Fibroblast of upper back skin (primary cell): ENCODE results near the gene VPS8.
"Not testable (repeated sequence)": the region's sequence is repeated elsewhere in the genome, so short reads cannot be mapped to it uniquely, and the experiment has no call there.

ENCODE experiments used
- DNase-seq: peaks from one replicate; pipeline ENCODE4 v3.0.0-alpha.2; 2013

VPS8 gene

GRCh38 chr3:185017584-185017983, 205.6 kb downstream of the VPS8 start:
- DNase-seq, result not testable (repeated sequence)

- DNase-seq, result not testable (repeated sequence)
Observed at GRCh38 chr3:185017996-185018395, 206.0 kb downstream of the VPS8 start.

GRCh38 chr3:185021256-185021655, 209.3 kb downstream of the VPS8 start:
- peak; percentile 55 for DNase-seq

- DNase-seq, result no peak
Observed at GRCh38 chr3:185024406-185024805, 212.4 kb downstream of the VPS8 start.

GRCh38 chr3:185024966-185025365, 213.0 kb downstream of the VPS8 start:
- no peak for DNase-seq

GRCh38 chr3:185028121-185028520, 216.2 kb downstream of the VPS8 start:
- DNase-seq, result no peak

- DNase-seq, result no peak
Observed at GRCh38 chr3:185029086-185029485, 217.1 kb downstream of the VPS8 start.

- DNase-seq, result no peak
Observed at GRCh38 chr3:185030399-185030798, 218.4 kb downstream of the VPS8 start.

- DNase-seq, result no peak
Observed at GRCh38 chr3:185030951-185031350, 219.0 kb downstream of the VPS8 start.

GRCh38 chr3:185037801-185038200, 225.8 kb downstream of the VPS8 start:
- DNase-seq, result no peak

GRCh38 chr3:185040425-185040824, 228.5 kb downstream of the VPS8 start:
- DNase-seq, result no peak

GRCh38 chr3:185041540-185041939, 229.6 kb downstream of the VPS8 start:
- DNase-seq, result no peak

GRCh38 chr3:185042312-185043050, 230.5 kb downstream of the VPS8 start:
- peak; percentile 22 for DNase-seq

- no peak for DNase-seq
Observed at GRCh38 chr3:185046164-185046515, 234.2 kb downstream of the VPS8 start.

GRCh38 chr3:185046603-185047002, 234.6 kb downstream of the VPS8 start:
- no peak for DNase-seq

GRCh38 chr3:185049710-185050109, 237.7 kb downstream of the VPS8 start:
- DNase-seq, result no peak

- DNase-seq, result no peak
Observed at GRCh38 chr3:185051801-185052200, 239.8 kb downstream of the VPS8 start.

- no peak for DNase-seq
Observed at GRCh38 chr3:185052631-185053030, 240.7 kb downstream of the VPS8 start.

GRCh38 chr3:185056908-185057307, 244.9 kb downstream of the VPS8 start:
- DNase-seq, result no peak

GRCh38 chr3:185057829-185058228, 245.9 kb downstream of the VPS8 start:
- no peak for DNase-seq

- DNase-seq, result no peak
Observed at GRCh38 chr3:185058796-185059195, 246.8 kb downstream of the VPS8 start.

- DNase-seq, result no peak
Observed at GRCh38 chr3:185059766-185060165, 247.8 kb downstream of the VPS8 start.

- DNase-seq, result no peak
Observed at GRCh38 chr3:185060655-185061054, 248.7 kb downstream of the VPS8 start.

- DNase-seq, result no peak
Observed at GRCh38 chr3:185062191-185062590, 250.2 kb downstream of the VPS8 start.

- no peak for DNase-seq
Observed at GRCh38 chr3:185063431-185063830, 251.5 kb downstream of the VPS8 start.
